HepG2 (cell line): ENCODE results near the gene SELENOS. TPM values are rescaled to one million over a fixed set of nuclear protein-coding genes. Genes with fewer than 3 reads are reported as not detected.

Experiments used
- ATAC-seq: fragments of 200-7000 bp; cut with Tn5 transposase; 3 replicates; pipeline ENCODE4 v1.9.1; 2020; ENCODE audit warnings: mild to moderate bottlenecking, moderate library complexity
- BruUV-seq: library from RNA; stranded (reverse); fragments of 400-500 nt; replicated peaks from 2 replicates; lab custom pipeline; 2021; lab: Mats Ljungman, UMichigan
- CTCF ChIA-PET: fragments of 300-600 bp; formaldehyde crosslinking; extraction: SDS; loops from one replicate; lab custom pipeline; 2021; ENCODE audit warnings: low total read pairs, inconsistent platforms, low intra/inter-chr PET ratio; lab: Yijun Ruan, JAX
- POLR2A ChIA-PET: fragments of 350-600 bp; sonication (Branson Sonifier 250); formaldehyde crosslinking; loops from one replicate; lab custom pipeline; 2020; ENCODE audit warnings: antibody characterized with exemption, inconsistent platforms; lab: Yijun Ruan, JAX
- DNase-seq: peaks from one replicate; pipeline ENCODE4 v3.0.0-alpha.2; 2015; ENCODE audit warnings: low spot score
- FAIRE-seq: peaks from 3 replicates; lab custom pipeline; 2011; peaks lifted over from hg19 to GRCh38; lab: Jason Lieb, UNC
- H2AFZ ChIP-seq: one replicate; pipeline ENCODE4 v1.6.1; 2011; ENCODE audit warnings: low read length, inconsistent platforms
- H3K27ac ChIP-seq: fragments of 300-600 bp; 3 replicates; pipeline ENCODE4 v1.8.0; 2011; ENCODE audit warnings: mixed run types, mild to moderate bottlenecking, mixed read lengths, low read length, inconsistent platforms; ENCODE audit not compliant: insufficient read depth; ENCODE audit errors: extremely low read length
- H3K27me3 ChIP-seq, 2 experiments: fragments of 200-600 bp in 1 of 2; 2 replicates in 1 of 2; 3 replicates in 1 of 2; pipeline versions ENCODE4 v1.6.0 to v1.8.0; 2011; ENCODE audit warnings: low read length in 2 of 2, mild to moderate bottlenecking in 2 of 2, moderate library complexity in 2 of 2, inconsistent platforms in 1 of 2; ENCODE audit not compliant: insufficient read depth in 2 of 2, control insufficient read depth in 1 of 2
- H3K36me3 ChIP-seq, 2 experiments: fragments of 200-600 bp in 1 of 2; replicated peaks in 1 of 2; 2 replicates in 1 of 2; 3 replicates in 1 of 2; pipeline versions ENCODE4 v1.5.1 to v1.8.0; 2011; ENCODE audit warnings: low read length in 2 of 2, inconsistent platforms in 1 of 2; ENCODE audit not compliant: insufficient read depth in 2 of 2, control insufficient read depth in 1 of 2
- H3K4me1 ChIP-seq: 2 replicates; pipeline ENCODE4 v1.5.1; 2012; ENCODE audit warnings: low read length, inconsistent platforms; ENCODE audit not compliant: insufficient read depth
- H3K4me2 ChIP-seq: 2 replicates; pipeline ENCODE4 v1.6.0; 2011; ENCODE audit warnings: low read depth, low read length, inconsistent platforms
- H3K4me3 ChIP-seq, 3 experiments: fragments of 200-600 bp in 1 of 3; sonication (generic), shearing (Covaris generic) in 1 of 3; replicated peaks in 1 of 3; 2 replicates each; pipeline ENCODE4 v1.5.1; 2011 to 2016; ENCODE audit warnings: low read length in 3 of 3, inconsistent platforms in 2 of 3, low read depth in 2 of 3, mild to moderate bottlenecking in 2 of 3, control low read depth in 1 of 3, mixed read lengths in 1 of 3; ENCODE audit not compliant: insufficient read depth in 1 of 3
- H3K79me2 ChIP-seq: one replicate; pipeline ENCODE4 v1.6.1; 2011; ENCODE audit warnings: low read length, inconsistent platforms; ENCODE audit not compliant: insufficient read depth
- H3K9ac ChIP-seq: 2 replicates; pipeline ENCODE4 v1.6.0; 2011; ENCODE audit warnings: mild to moderate bottlenecking, low read depth, low read length, inconsistent platforms; ENCODE audit not compliant: insufficient read depth
- H3K9me3 ChIP-seq: 2 replicates; pipeline ENCODE4 v1.5.1; 2012; ENCODE audit warnings: mild to moderate bottlenecking, low read length
- H4K20me1 ChIP-seq: 2 replicates; pipeline ENCODE4 v1.6.0; 2011; ENCODE audit warnings: inconsistent platforms, mild to moderate bottlenecking, low read length, moderate library complexity; ENCODE audit not compliant: insufficient read depth
- CEBPG ChIP-seq: IDR thresholded peaks from 2 replicates; pipeline ENCODE4 v1.6.1; 2016
- CREB1 ChIP-seq, 2 experiments: fragments of 450-650 bp in 1 of 2; IDR thresholded peaks; 2 replicates each; pipeline ENCODE4 v1.6.1; 2016 to 2017; ENCODE audit warnings: control low read depth in 1 of 2, mild to moderate bottlenecking in 1 of 2, missing compliant biosample characterization in 1 of 2, missing genetic modification characterization in 1 of 2
- CREM ChIP-seq, 2 experiments: sonication (generic) in 1 of 2; formaldehyde crosslinking in 1 of 2; IDR thresholded peaks; 2 replicates each; pipeline versions ENCODE4 v1.4.0 to v1.6.1; 2016 to 2020; ENCODE audit warnings: antibody characterized with exemption in 1 of 2, mild to moderate bottlenecking in 1 of 2, missing genetic modification reagents in 1 of 2
- FOXP4 ChIP-seq: sonication (generic); formaldehyde crosslinking; IDR thresholded peaks from 2 replicates; pipeline ENCODE4 v1.4.0; 2020; ENCODE audit warnings: missing genetic modification reagents
- GZF1 ChIP-seq: sonication (generic); formaldehyde crosslinking; IDR thresholded peaks from 2 replicates; pipeline ENCODE4 v1.5.1; 2020; ENCODE audit warnings: mild to moderate bottlenecking, missing genetic modification reagents
- HOXA9 ChIP-seq: sonication (generic); formaldehyde crosslinking; IDR thresholded peaks from 2 replicates; pipeline ENCODE4 v1.8.1; 2022; ENCODE audit warnings: missing genetic modification reagents, mild to moderate bottlenecking, moderate library complexity, borderline replicate concordance
- RFXAP ChIP-seq: sonication (generic); formaldehyde crosslinking; IDR thresholded peaks from 2 replicates; pipeline ENCODE4 v1.4.0; 2020; ENCODE audit warnings: missing genetic modification reagents, borderline replicate concordance
- SAFB2 ChIP-seq: sonication (generic); formaldehyde crosslinking; IDR thresholded peaks from 2 replicates; pipeline ENCODE4 v1.5.1; 2020; ENCODE audit warnings: missing genetic modification reagents, low read depth, mild to moderate bottlenecking, borderline replicate concordance
- SNAPC2 ChIP-seq: sonication (generic); formaldehyde crosslinking; IDR thresholded peaks from 2 replicates; pipeline ENCODE4 v1.8.1; 2022; ENCODE audit warnings: mild to moderate bottlenecking, missing genetic modification reagents
- ZNF441 ChIP-seq: sonication (generic); formaldehyde crosslinking; IDR thresholded peaks from 2 replicates; pipeline ENCODE4 v1.7.0; 2021; ENCODE audit warnings: missing genetic modification reagents, borderline replicate concordance
- ZNF484 ChIP-seq: sonication (generic); formaldehyde crosslinking; IDR thresholded peaks from 2 replicates; pipeline ENCODE4 v1.5.1; 2020; ENCODE audit warnings: mild to moderate bottlenecking, low read depth, missing genetic modification reagents, borderline replicate concordance
- ZNF747 ChIP-seq: sonication (generic); formaldehyde crosslinking; IDR thresholded peaks from 2 replicates; pipeline ENCODE4 v1.8.1; 2023; ENCODE audit warnings: missing genetic modification reagents, mild to moderate bottlenecking, borderline replicate concordance
- WGBS: methylation state at CpG from one replicate; pipeline ENCODE4 v1.1.6; 2017; ENCODE audit warnings: low lambda C conversion rate; 5-methylcytosine and 5-hydroxymethylcytosine counted together
- in situ Hi-C: cut with HindIII; loops from 2 replicates; pipeline ENCODE4 v1.10.0; 2017; ENCODE audit warnings: low pct_unique_long_range_greater_than_20kb; ENCODE audit not compliant: extremely low pct_ligation_motif_present
- intact Hi-C: fragments of 100-400 bp; cut with micrococcal nuclease; formaldehyde crosslinking; loops from one replicate; pipeline ENCODE4 v1.10.0; 2022; ENCODE audit not compliant: unreplicated experiment
- polyA plus RNA-seq, 8 experiments: library from polyadenylated mRNA; depleted of rRNA in 3 of 8; stranded (reverse) in 7 of 8; unstranded in 1 of 8; fragments of >200 nt; fragmentation: Illumina TruSeq in 4 of 8; extraction: Trizol in 4 of 8; gene quantifications; 2 replicates each; pipeline versions ENCODE4 v1.2.1 to v1.2.3, GENCODE V29; 2011 to 2016; ENCODE audit warnings: low read depth in 4 of 8, missing spikeins in 1 of 8, mixed read lengths in 1 of 8; ENCODE audit not compliant: insufficient read depth in 1 of 8
- total RNA-seq, 5 experiments: library from RNA; depleted of rRNA; stranded (reverse); fragments of >200 nt; fragmentation: Illumina TruSeq; extraction: Trizol; gene quantifications; 2 replicates each; pipeline ENCODE4 v1.2.3, GENCODE V29; 2016; ENCODE audit warnings: low read depth in 1 of 5

The SELENOS gene
- total and polyA plus RNA-seq, 2 of the 13 experiments (the other 11 are each of a cell fraction or from before 2014, with no cell fraction given) = 63.0 to 66.1 TPM

GRCh38 chr15:101318147-101318819 lies 41.0 kb upstream of the SELENOS start:
- no peak for DNase-seq
- H3K79me2 ChIP-seq = no peaks in the 10 kb centered on the region
- in situ Hi-C loops (no loop called here), intact Hi-C loops (no loop called here)
- H3K27ac ChIP-seq = no peak overlapping the region
- H3K9me3 ChIP-seq = no peaks in the 10 kb centered on the region
- no peak for ATAC-seq
- H4K20me1 ChIP-seq = no peaks in the 10 kb centered on the region
- H2AFZ ChIP-seq = no peak overlapping the region
- TF ChIP-seq ZNF484 (CRISPR knock-in tag) = no peak
- no peak for TF ChIP-seq GZF1 (CRISPR knock-in tag)
- TF ChIP-seq CREM (IDR thresholded peaks at IDR 0.05) = no peak
- TF ChIP-seq CREM (CRISPR knock-in tag; IDR thresholded peaks at IDR 0.05) = no peak
- TF ChIP-seq HOXA9 (CRISPR knock-in tag) = no peak
- no peak for TF ChIP-seq FOXP4
- no peak for TF ChIP-seq CREB1 (IDR thresholded peaks at IDR 0.05)
- TF ChIP-seq CREB1 (CRISPR knock-in tag; IDR thresholded peaks at IDR 0.05) = no peak
- no peak for TF ChIP-seq CEBPG (CRISPR knock-in tag)
- no peak for TF ChIP-seq SAFB2 (CRISPR knock-in tag)
- TF ChIP-seq SNAPC2 = no peak
- TF ChIP-seq RFXAP = no peak
- no peak for TF ChIP-seq ZNF441 (CRISPR knock-in tag)
- no peak for TF ChIP-seq ZNF747 (CRISPR knock-in tag)
- POLR2A ChIA-PET = no interaction called here
- 97% methylated on average over 20 of the region's 20 CpGs for WGBS
- no peak overlapping the region for H3K4me3 ChIP-seq
- H3K4me1 ChIP-seq = no peaks in the 10 kb centered on the region
- CTCF ChIA-PET = no interaction called here
- no peak overlapping the region for H3K4me2 ChIP-seq
- FAIRE-seq = no peak
- no peak overlapping the region for H3K9ac ChIP-seq
- H3K27me3 ChIP-seq = no peaks in the 10 kb centered on the region
- no TSS peak for BruUV-seq
- peaks cover 33 to 73% of the 10 kb centered on the region in 2 experiments for H3K36me3 ChIP-seq
